ENCODE data around the gene MLANA.

DNA sequence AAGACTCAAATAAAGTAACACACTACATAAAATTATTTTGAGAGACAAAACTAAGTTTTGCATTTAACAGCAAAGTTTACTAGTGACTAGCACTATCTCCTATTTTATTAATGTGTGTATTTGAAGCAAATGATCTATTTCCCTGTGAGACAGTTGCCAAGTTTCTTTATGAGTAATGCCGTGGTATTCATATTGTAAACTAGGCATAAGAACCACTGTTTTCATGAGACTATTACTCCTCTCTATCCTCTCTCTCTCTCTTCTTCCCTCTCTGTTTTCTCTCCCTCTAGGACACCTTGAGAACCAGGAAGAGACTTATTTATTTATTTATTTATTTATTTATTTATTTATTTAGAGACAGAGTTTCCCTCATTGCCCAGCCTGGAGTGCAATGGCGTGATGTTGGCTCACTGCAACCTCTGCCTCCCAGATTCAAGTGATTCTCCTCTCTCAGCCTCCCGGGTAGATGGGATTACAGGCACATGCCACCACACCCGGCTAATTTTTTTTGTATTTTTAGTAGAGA is 61.1 kb downstream of the MLANA start:
- TF ChIP-seq YY1 (IDR thresholded peaks at IDR 0.05; ENCODE audit: insufficient read depth, insufficient read length) = no peak
- no peak for TF ChIP-seq ZNF274 (IDR thresholded peaks at IDR 0.05; ENCODE audit: low read depth, low read length)
- TF ChIP-seq SUZ12 (IDR thresholded peaks at IDR 0.05; ENCODE audit: extremely low read depth, insufficient read depth, insufficient read length) = no peak

All from NT2/D1 (cell line).